Naive thymus-derived CD4-positive, alpha-beta T cell (primary cell): ENCODE measurements around the gene MAPK12. TPM values are rescaled to one million over a fixed set of nuclear protein-coding genes. Genes with fewer than 3 reads are reported as not detected.
"Not testable (repeated sequence)": the region's sequence is repeated elsewhere in the genome, so short reads cannot be mapped to it uniquely, and the experiment has no call there.

Experiments
- ATAC-seq: fragments of 150-1000 bp; cut with Tn5 transposase; 2 replicates; pipeline ENCODE4 v1.10.0; 2021; ENCODE audit warnings: mild to moderate bottlenecking, moderate library complexity
- CTCF ChIA-PET: fragments of 350-600 bp; sonication (Branson Sonifier 250); formaldehyde crosslinking; loops from one replicate; lab custom pipeline; 2021; ENCODE audit warnings: antibody characterized with exemption; lab: Charles Lee
- POLR2A ChIA-PET: fragments of 350-600 bp; sonication (Branson Sonifier 250); formaldehyde crosslinking; loops from one replicate; lab custom pipeline; 2021; ENCODE audit warnings: antibody characterized with exemption, inconsistent platforms; lab: Charles Lee
- DNase-seq, 9 donors: peaks; one replicate each; pipeline versions ENCODE4 v3.0.0 to v3.0.0-alpha.2; 2020 to 2022; ENCODE audit warnings: mixed read lengths in 1 of 9
- H3K27ac ChIP-seq: one replicate; pipeline ENCODE4 v1.7.0; 2013; ENCODE audit warnings: mild to moderate bottlenecking, low read depth, low read length, moderate library complexity
- H3K27me3 ChIP-seq, 2 donors: one replicate each; pipeline ENCODE4 v1.7.0; 2013; ENCODE audit warnings: low read length in 2 of 2, mild to moderate bottlenecking in 2 of 2, moderate library complexity in 2 of 2; ENCODE audit not compliant: control insufficient read depth in 2 of 2, insufficient read depth in 2 of 2
- H3K36me3 ChIP-seq, 3 experiments: 1 replicate in 2 of 3; 2 replicates in 1 of 3; pipeline ENCODE4 v1.7.0; 2013; ENCODE audit warnings: low read length in 3 of 3, mild to moderate bottlenecking in 3 of 3, moderate library complexity in 1 of 3; ENCODE audit not compliant: insufficient read depth in 3 of 3, control insufficient read depth in 2 of 3
- H3K4me1 ChIP-seq, 2 donors: one replicate each; pipeline ENCODE4 v1.7.0; 2013; ENCODE audit warnings: low read length in 2 of 2, mild to moderate bottlenecking in 2 of 2, moderate library complexity in 1 of 2; ENCODE audit not compliant: control insufficient read depth in 2 of 2, insufficient read depth in 2 of 2
- H3K4me3 ChIP-seq: 2 replicates; pipeline ENCODE4 v1.7.0; 2013; ENCODE audit warnings: mild to moderate bottlenecking, low read length
- H3K9me3 ChIP-seq, 3 experiments: 1 replicate in 2 of 3; 2 replicates in 1 of 3; pipeline ENCODE4 v1.7.0; 2013; ENCODE audit warnings: low read length in 3 of 3; ENCODE audit not compliant: control insufficient read depth in 2 of 3
- H3K27ac Mint-ChIP-seq, 9 donors: one replicate each; pipeline ENCODE4 v1.8.0; 2020 to 2022; ENCODE audit warnings: mixed read lengths in 9 of 9, mild to moderate bottlenecking in 8 of 9, moderate library complexity in 5 of 9, inconsistent platforms in 2 of 9
- H3K27me3 Mint-ChIP-seq, 5 donors: one replicate each; pipeline ENCODE4 v1.8.0; 2021 to 2022; ENCODE audit warnings: mixed read lengths in 5 of 5, mild to moderate bottlenecking in 1 of 5
- H3K36me3 Mint-ChIP-seq, 5 donors: one replicate each; pipeline ENCODE4 v1.8.0; 2020 to 2022; ENCODE audit warnings: mixed read lengths in 5 of 5, mild to moderate bottlenecking in 3 of 5, inconsistent platforms in 1 of 5
- H3K4me1 Mint-ChIP-seq, 7 donors: one replicate each; pipeline ENCODE4 v1.8.0; 2020 to 2022; ENCODE audit warnings: mixed read lengths in 7 of 7, mild to moderate bottlenecking in 3 of 7, inconsistent platforms in 1 of 7
- H3K4me3 Mint-ChIP-seq, 10 donors: one replicate each; pipeline ENCODE4 v1.8.0; 2020 to 2022; ENCODE audit warnings: mild to moderate bottlenecking in 10 of 10, mixed read lengths in 10 of 10, moderate library complexity in 6 of 10, inconsistent platforms in 2 of 10
- H3K9me3 Mint-ChIP-seq, 11 donors: one replicate each; pipeline ENCODE4 v1.8.0; 2020 to 2022; ENCODE audit warnings: mixed read lengths in 11 of 11, mild to moderate bottlenecking in 4 of 11, inconsistent platforms in 1 of 11, moderate library complexity in 1 of 11
- intact Hi-C, 2 donors: fragments of 100-400 bp; cut with micrococcal nuclease; formaldehyde crosslinking; loops; one replicate each; pipeline ENCODE4 v1.15.1; 2023
- polyA plus RNA-seq, 2 donors: library from polyadenylated mRNA; unstranded; fragments of 300-500 nt; fragmentation: Illumina TruSeq; gene quantifications; one replicate each; pipeline ENCODE4 v1.2.3, GENCODE V29; 2021
- total RNA-seq, 6 experiments: library from RNA in 5 of 6; stranded (reverse) in 5 of 6; gene quantifications; 1 replicate in 5 of 6; 2 replicates in 1 of 6; pipeline ENCODE4 v1.2.3 and lab custom pipeline; 2021 to 2026

Gene MAPK12
- total and polyA plus RNA-seq, 7 experiments from 2014 or later, result 0.07 to 6.2 (median 2.1) TPM; not detected in 1

- Mint-ChIP-seq H3K27me3 (no peaks in the 10 kb centered on the region), H3K36me3 (peaks cover 5 to 23% (median 8%) of the 10 kb centered on the region in 5 donors), H3K4me3 (no peak overlapping the region), H3K27ac (peak overlapping the region in 1 of 9 donors; percentile 33), H3K4me1 (peaks cover 26 to 44% (median 33%) of the 10 kb centered on the region in 7 donors), H3K9me3 (no peaks in the 10 kb centered on the region)
- H3K4me3 ChIP-seq, result no peak overlapping the region
- ChIA-PET POLR2A (interaction anchor here (2.5 kb wide), 1 partner anchor 15 kb away, joined by 10 read pairs; no protein-coding TSS in a partner anchor), CTCF (interaction anchor here (0.7 to 1.4 kb wide), 3 partner anchors 42 to 75 kb away, joined by 3 to 4 read pairs (median 4); no protein-coding TSS in a partner anchor)
- peaks cover 0 to 44% (median 5%) of the 10 kb centered on the region in 3 experiments for H3K36me3 ChIP-seq
- H3K9me3 ChIP-seq, result no peaks in the 10 kb centered on the region
- intact Hi-C loops, result loop anchor here in 1 of 2 donors (5.0 kb wide), 2 partner anchors 279 to 439 kb away; no protein-coding TSS in a partner anchor
- H3K27me3 ChIP-seq, result no peaks in the 10 kb centered on the region
- ATAC-seq (no peak), DNase-seq (no peak)
- H3K27ac ChIP-seq, result no peak overlapping the region
- peaks cover 4 to 10% of the 10 kb centered on the region in 2 donors for H3K4me1 ChIP-seq
Observed at GRCh38 chr22:50206599-50206998, 54.9 kb downstream of the MAPK12 start.

GRCh38 chr22:50205781-50206569, 55.5 kb downstream of the MAPK12 start:
- intact Hi-C loops, result loop anchor here in 1 of 2 donors (5.0 kb wide), 2 partner anchors 279 to 439 kb away; no protein-coding TSS in a partner anchor
- ATAC-seq, result no peak
- no peaks in the 10 kb centered on the region for H3K27me3 Mint-ChIP-seq
- Histone ChIP-seq H3K4me3 (no peak overlapping the region), H3K27me3 (no peaks in the 10 kb centered on the region), H3K27ac (no peak overlapping the region), H3K4me1 (peaks cover 4 to 10% of the 10 kb centered on the region in 2 donors), H3K36me3 (peaks cover 0 to 39% (median 5%) of the 10 kb centered on the region in 3 experiments), H3K9me3 (no peaks in the 10 kb centered on the region)
- no peak overlapping the region for H3K4me3 Mint-ChIP-seq
- peaks cover 5 to 20% (median 6%) of the 10 kb centered on the region in 5 donors for H3K36me3 Mint-ChIP-seq
- no peak for DNase-seq
- H3K9me3 Mint-ChIP-seq, result no peaks in the 10 kb centered on the region
- H3K27ac Mint-ChIP-seq, result no peak overlapping the region
- ChIA-PET CTCF (interaction anchor here (0.7 kb wide), 1 partner anchor 75 kb away, joined by 4 read pairs; no protein-coding TSS in a partner anchor), POLR2A (interaction anchor here (0.5 to 2.5 kb wide), 3 partner anchors 15 to 320 kb away, joined by 3 to 10 read pairs (median 4); partner anchors contain the start of gene SCO2)
- H3K4me1 Mint-ChIP-seq, result peaks cover 26 to 39% (median 33%) of the 10 kb centered on the region in 7 donors

- not testable (repeated sequence) for H3K27ac ChIP-seq, H3K27me3 Mint-ChIP-seq, H3K9me3 ChIP-seq, H3K27me3 ChIP-seq, ATAC-seq, DNase-seq, H3K4me3 ChIP-seq, H3K9me3 Mint-ChIP-seq
- H3K4me1 ChIP-seq, result peaks cover 4 to 10% of the 10 kb centered on the region in 2 donors
- peak overlapping the region in 3 of 9 donors; percentile 9 to 73 (median 16) for H3K27ac Mint-ChIP-seq
- H3K4me3 Mint-ChIP-seq, result peak overlapping the region in 3 of 10 donors; percentile 11 to 74 (median 33)
- peaks cover 4 to 20% (median 4%) of the 10 kb centered on the region in 5 donors for H3K36me3 Mint-ChIP-seq
- POLR2A ChIA-PET, result interaction anchor here (0.5 to 1.2 kb wide), 2 partner anchors 15 to 208 kb away, joined by 4 to 5 read pairs; no protein-coding TSS in a partner anchor
- H3K36me3 ChIP-seq, result peaks cover 0 to 29% (median 5%) of the 10 kb centered on the region in 3 experiments
- H3K4me1 Mint-ChIP-seq, result peaks cover 24 to 38% (median 31%) of the 10 kb centered on the region in 7 donors
- CTCF ChIA-PET, result interaction anchor here (0.7 kb wide), 1 partner anchor 259 kb away, joined by 6 read pairs; no protein-coding TSS in a partner anchor
- intact Hi-C loops, result loop anchor here in 1 of 2 donors (5.0 kb wide), 2 partner anchors 278 to 438 kb away; no protein-coding TSS in a partner anchor
Observed at GRCh38 chr22:50204998-50205397, 56.5 kb downstream of the MAPK12 start.

GRCh38 chr22:50204571-50204970, 56.9 kb downstream of the MAPK12 start:
- no peak for ATAC-seq
- ChIA-PET POLR2A (interaction anchor here (0.5 to 1.5 kb wide), 3 partner anchors 14 to 208 kb away, joined by 4 to 16 read pairs (median 5); no protein-coding TSS in a partner anchor), CTCF (interaction anchor here (0.7 kb wide), 1 partner anchor 259 kb away, joined by 6 read pairs; no protein-coding TSS in a partner anchor)

GRCh38 chr22:50203288-50203687, 58.2 kb downstream of the MAPK12 start:
- peak overlapping the region in 1 of 9 donors; percentile 17 for H3K27ac Mint-ChIP-seq
- no peak overlapping the region for H3K27ac ChIP-seq
- peaks cover 0 to 23% (median 5%) of the 10 kb centered on the region in 3 experiments for H3K36me3 ChIP-seq
- H3K36me3 Mint-ChIP-seq, result peaks cover 0 to 18% (median 0%) of the 10 kb centered on the region in 5 donors
- H3K27me3 ChIP-seq, result no peaks in the 10 kb centered on the region
- no peaks in the 10 kb centered on the region for H3K9me3 ChIP-seq
- intact Hi-C loops, result no loop called here
- POLR2A ChIA-PET, result interaction anchor here (1.5 kb wide), 1 partner anchor 12 kb away, joined by 16 read pairs; no protein-coding TSS in a partner anchor
- ATAC-seq (no peak), DNase-seq (no peak)
- no peaks in the 10 kb centered on the region for H3K27me3 Mint-ChIP-seq
- CTCF ChIA-PET, result interaction anchor here (2.3 kb wide), 1 partner anchor 55 kb away, joined by 5 read pairs; no protein-coding TSS in a partner anchor
- H3K4me3 Mint-ChIP-seq, result peak overlapping the region in 1 of 10 donors; percentile 19
- no peak overlapping the region for H3K4me3 ChIP-seq
- H3K4me1 Mint-ChIP-seq, result peaks cover 19 to 33% (median 27%) of the 10 kb centered on the region in 7 donors
- peaks cover 4 to 15% of the 10 kb centered on the region in 2 donors for H3K4me1 ChIP-seq
- no peaks in the 10 kb centered on the region for H3K9me3 Mint-ChIP-seq

More at GRCh38 chr22:50204571-50204970, 56.9 kb downstream of the MAPK12 start:
- no peaks in the 10 kb centered on the region for H3K9me3 ChIP-seq
- intact Hi-C loops, result no loop called here
- no peak overlapping the region for H3K27ac ChIP-seq
- Mint-ChIP-seq H3K27me3 (no peaks in the 10 kb centered on the region), H3K9me3 (no peaks in the 10 kb centered on the region), H3K27ac (peak overlapping the region in 3 of 9 donors; percentile 9 to 73 (median 16)), H3K4me3 (peak overlapping the region in 1 of 10 donors; percentile 11), H3K4me1 (peaks cover 19 to 34% (median 27%) of the 10 kb centered on the region in 7 donors), H3K36me3 (peaks cover 0 to 18% (median 0%) of the 10 kb centered on the region in 5 donors)
- H3K36me3 ChIP-seq, result peaks cover 0 to 29% (median 5%) of the 10 kb centered on the region in 3 experiments
- no peak for DNase-seq
- no peaks in the 10 kb centered on the region for H3K27me3 ChIP-seq
- peaks cover 4 to 15% of the 10 kb centered on the region in 2 donors for H3K4me1 ChIP-seq
- no peak overlapping the region for H3K4me3 ChIP-seq
